Epithelial cell of esophagus (primary cell): ENCODE measurements around the gene PREX1.

ENCODE experiments used
- DNase-seq: peaks from one replicate; pipeline ENCODE4 v3.0.0; 2010; ENCODE audit warnings: low read depth
- H3K4me3 ChIP-seq: 2 replicates; pipeline ENCODE4 v1.5.1; 2011; ENCODE audit warnings: mild to moderate bottlenecking, low read length, control low read depth
- TF ChIP-seq, protein P1 (sequence below): IDR thresholded peaks from 2 replicates; pipeline ENCODE4 v1.5.1; 2011; ENCODE audit warnings: low read depth, mild to moderate bottlenecking, low read length, control low read depth, inconsistent platforms; ENCODE audit not compliant: insufficient read depth; ENCODE audit errors: missing control alignments

The PREX1 gene

DNA sequence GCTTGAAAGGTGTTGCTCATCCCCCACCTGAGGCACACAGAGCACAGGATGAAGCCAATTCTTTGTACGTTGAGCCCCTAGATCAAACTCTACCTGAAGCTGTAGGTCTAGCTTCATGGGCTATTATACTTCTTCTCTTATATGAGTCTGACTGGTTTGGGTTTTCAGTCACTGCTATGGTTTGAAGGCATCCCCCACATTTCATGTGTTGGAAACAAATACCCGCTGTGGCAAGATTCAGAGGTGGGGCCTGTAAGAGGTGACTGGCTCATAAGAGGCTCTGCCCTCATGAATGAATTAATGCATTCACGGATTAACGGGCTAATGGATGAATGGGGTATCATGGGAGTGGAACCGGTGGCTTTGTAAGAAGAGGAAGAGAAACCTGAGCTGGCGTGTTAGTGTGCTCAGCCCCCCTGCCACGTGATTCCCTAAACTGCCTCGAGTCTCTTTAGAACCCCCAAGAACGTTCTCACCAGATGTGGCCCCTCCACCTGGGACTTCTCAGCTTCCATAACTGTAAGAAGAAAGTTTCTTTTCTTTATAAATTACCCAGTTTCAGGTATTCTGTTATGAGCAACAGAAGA lies 39.2 kb downstream of the PREX1 start:
- TF ChIP-seq, protein P1, sequence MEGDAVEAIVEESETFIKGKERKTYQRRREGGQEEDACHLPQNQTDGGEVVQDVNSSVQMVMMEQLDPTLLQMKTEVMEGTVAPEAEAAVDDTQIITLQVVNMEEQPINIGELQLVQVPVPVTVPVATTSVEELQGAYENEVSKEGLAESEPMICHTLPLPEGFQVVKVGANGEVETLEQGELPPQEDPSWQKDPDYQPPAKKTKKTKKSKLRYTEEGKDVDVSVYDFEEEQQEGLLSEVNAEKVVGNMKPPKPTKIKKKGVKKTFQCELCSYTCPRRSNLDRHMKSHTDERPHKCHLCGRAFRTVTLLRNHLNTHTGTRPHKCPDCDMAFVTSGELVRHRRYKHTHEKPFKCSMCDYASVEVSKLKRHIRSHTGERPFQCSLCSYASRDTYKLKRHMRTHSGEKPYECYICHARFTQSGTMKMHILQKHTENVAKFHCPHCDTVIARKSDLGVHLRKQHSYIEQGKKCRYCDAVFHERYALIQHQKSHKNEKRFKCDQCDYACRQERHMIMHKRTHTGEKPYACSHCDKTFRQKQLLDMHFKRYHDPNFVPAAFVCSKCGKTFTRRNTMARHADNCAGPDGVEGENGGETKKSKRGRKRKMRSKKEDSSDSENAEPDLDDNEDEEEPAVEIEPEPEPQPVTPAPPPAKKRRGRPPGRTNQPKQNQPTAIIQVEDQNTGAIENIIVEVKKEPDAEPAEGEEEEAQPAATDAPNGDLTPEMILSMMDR = no peak
- no peak overlapping the region for H3K4me3 ChIP-seq
- no peak for DNase-seq

DNA sequence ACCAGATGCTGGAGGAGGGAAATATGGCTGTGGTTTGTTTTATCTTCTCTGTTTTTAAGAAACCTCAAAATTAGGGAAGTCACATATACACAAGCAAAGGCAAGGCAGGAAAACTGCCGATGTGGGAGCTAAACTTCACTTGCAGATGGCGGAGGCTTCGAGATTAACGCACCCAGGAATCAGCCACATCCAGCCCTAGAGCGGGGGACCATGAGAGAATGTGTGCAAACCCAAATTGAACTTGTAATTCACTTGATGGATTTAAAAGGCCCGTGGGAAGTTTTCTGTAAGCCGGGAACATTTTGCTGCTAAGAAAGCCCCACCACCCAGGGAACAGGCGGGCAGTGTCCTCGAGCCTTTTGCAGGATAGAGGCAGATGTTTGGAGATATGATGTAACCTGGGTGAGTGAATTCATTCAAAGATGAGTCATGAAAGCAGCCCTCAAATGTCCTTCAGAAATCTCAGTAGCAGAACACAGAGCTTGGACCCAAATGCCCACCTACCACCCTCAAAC lies 39.9 kb downstream of the PREX1 start:
- TF ChIP-seq, protein P1 = no peak
- peak; percentile 10 for DNase-seq
- H3K4me3 ChIP-seq = no peak overlapping the region

DNA sequence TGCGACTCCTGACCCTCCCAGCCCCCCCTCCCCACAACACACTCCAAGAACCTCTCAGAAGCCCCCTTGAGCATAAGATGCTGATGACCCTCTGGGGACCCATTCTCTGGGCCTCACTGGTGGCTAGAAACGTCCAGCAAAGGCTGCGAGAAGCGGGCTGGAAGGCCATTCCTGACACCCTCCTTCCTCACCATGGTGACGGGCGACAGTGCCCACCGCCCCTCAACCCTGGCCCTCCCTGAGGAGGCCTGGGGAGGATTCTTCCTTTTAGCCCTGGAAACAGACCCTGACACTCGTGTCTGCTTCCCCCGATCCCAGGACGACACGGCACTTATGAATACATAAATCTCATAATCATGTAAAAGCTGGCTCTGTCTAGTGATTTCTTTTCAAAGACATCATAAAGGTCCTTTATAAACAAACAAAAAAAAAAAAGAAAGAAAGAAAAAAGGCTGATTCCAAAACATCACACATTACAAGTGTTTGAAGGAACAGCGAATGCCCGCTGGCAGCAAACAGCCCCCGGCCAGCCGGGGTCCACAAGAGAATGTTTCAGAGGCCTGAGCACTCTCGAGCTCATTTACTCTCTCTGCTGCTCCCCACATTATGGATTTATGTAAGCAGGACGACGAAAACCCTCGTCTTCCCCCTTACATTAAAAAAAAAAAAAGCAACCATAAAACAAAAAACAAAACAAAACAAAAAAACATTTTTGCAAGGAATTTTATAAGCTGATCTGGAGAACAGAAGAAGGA lies 40.7 kb downstream of the PREX1 start:
- no peak for DNase-seq
- no peak overlapping the region for H3K4me3 ChIP-seq
- TF ChIP-seq, protein P1 = no peak

DNA sequence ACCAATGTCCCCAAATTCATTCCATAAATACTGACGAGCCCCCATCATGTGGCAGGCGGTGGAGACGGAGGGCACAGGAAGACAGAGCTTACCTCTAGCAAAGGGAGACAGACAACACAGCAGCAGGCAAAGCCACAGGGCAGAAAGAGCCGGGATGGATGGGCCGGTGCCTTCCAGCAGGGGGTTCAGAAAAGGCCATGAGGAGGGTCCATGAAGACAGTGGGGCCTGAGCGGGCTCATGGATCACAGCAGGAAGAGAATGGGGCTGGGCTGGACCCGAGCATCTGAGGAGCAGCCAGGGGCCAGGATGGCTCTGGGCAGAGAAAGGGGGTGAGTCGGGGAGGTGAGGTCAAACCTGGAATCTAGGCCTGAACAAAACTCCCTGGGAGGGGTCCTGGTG lies 42.0 kb downstream of the PREX1 start:
- no peak for DNase-seq
- no peak overlapping the region for H3K4me3 ChIP-seq
- TF ChIP-seq, protein P1 = no peak

DNA sequence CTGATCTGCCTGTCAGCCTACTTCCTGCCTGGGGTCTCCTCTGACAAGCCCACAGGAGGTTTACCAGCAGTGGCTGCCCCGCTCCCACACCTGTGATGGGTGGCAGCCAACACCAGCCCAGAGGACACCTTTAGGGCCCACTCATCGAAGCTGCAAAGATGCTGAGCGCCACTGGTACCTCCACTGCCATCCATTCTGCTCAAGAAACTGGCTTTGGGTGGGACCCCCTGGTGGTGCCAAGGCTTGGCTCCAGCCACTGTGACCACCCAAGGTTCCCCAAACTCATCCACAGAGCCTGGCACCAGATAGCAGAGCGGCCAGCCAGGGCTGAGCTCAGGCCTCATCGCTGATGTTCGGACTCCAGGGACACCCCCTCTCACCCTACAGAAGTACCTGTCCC lies 42.5 kb downstream of the PREX1 start:
- no peak overlapping the region for H3K4me3 ChIP-seq
- no peak for DNase-seq

DNA sequence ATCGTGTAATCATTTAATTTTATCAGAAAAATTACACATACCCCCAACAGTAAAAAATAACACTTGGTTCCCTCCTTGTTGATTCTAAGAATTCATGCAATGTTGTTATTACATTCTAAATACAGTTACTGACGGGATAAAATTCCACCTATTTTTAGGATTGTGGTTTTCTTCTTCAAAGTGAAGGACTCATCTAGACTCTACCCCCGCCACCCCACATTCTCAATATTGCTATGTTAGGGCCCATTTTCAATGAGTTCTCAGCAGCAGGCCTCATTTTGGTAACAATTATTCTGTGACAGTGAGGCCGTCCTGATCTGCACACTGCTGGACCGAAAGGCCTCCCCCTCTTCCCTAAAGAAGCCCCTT lies 43.5 kb downstream of the PREX1 start:
- TF ChIP-seq, protein P1 = no peak
- no peak for DNase-seq
- no peak overlapping the region for H3K4me3 ChIP-seq

More for the DNA sequence above, 42.5 kb downstream of the PREX1 start:
- TF ChIP-seq, protein P1 = no peak
